Thyroid gland (tissue), 4 donors: ENCODE data around the gene MRPS9. TPM values are rescaled to one million over a fixed set of nuclear protein-coding genes. Genes with fewer than 3 reads are reported as not detected.

Source experiments
- DNase-seq, 2 donors: peaks; one replicate each; pipeline ENCODE4 v3.0.0-alpha.2; 2019
- H3K27ac ChIP-seq, 3 donors: fragments of 200-600 bp; sonication (generic); 1 replicate in 2 of 3; 2 replicates in 1 of 3; pipeline ENCODE4 v1.5.1; 2016 to 2019; ENCODE audit warnings: mild to moderate bottlenecking in 1 of 3, moderate library complexity in 1 of 3
- H3K27me3 ChIP-seq: fragments of 200-600 bp; sonication (generic); one replicate; pipeline ENCODE4 v1.5.1; 2019
- H3K36me3 ChIP-seq, 2 donors: fragments of 200-600 bp; sonication (generic); one replicate each; pipeline ENCODE4 v1.5.1; 2016 to 2019
- H3K4me1 ChIP-seq, 2 donors: fragments of 200-600 bp; sonication (generic); one replicate each; pipeline ENCODE4 v1.5.1; 2017 to 2019
- H3K4me3 ChIP-seq, 3 donors: fragments of 200-600 bp; sonication (generic); replicated peaks in 1 of 3; 1 replicate in 2 of 3; 2 replicates in 1 of 3; pipeline ENCODE4 v1.5.1; 2016; ENCODE audit warnings: mild to moderate bottlenecking in 1 of 3
- H3K9me3 ChIP-seq: fragments of 200-600 bp; sonication (generic); one replicate; pipeline ENCODE4 v1.5.1; 2017
- CTCF ChIP-seq, 6 experiments: fragments of 200-600 bp in 3 of 6; fragments of 450-650 bp in 3 of 6; sonication (generic) in 3 of 6; IDR thresholded peaks; one replicate each; pipeline ENCODE4 v1.5.1; 2016 to 2019; ENCODE audit warnings: antibody characterized with exemption in 6 of 6, mild to moderate bottlenecking in 2 of 6, inconsistent platforms in 1 of 6, moderate library complexity in 1 of 6
- POLR2A ChIP-seq, 2 donors: fragments of 450-650 bp; IDR thresholded peaks; one replicate each; pipeline ENCODE4 v1.6.1; 2017; ENCODE audit warnings: antibody characterized with exemption in 2 of 2, mild to moderate bottlenecking in 2 of 2, moderate library complexity in 1 of 2
- WGBS, 2 donors: methylation state at CpG; one replicate each; pipeline ENCODE4 v1.1.5; 2017; 5-methylcytosine and 5-hydroxymethylcytosine counted together
- intact Hi-C: fragments of 100-400 bp; cut with DNase I; formaldehyde crosslinking; loops from one replicate; pipeline ENCODE4 v1.15.1; 2023
- total RNA-seq, 4 donors: library from RNA; depleted of rRNA; stranded (reverse); fragments of >200 nt; gene quantifications; one replicate each; pipeline ENCODE4 v1.2.3, GENCODE V29; 2016

The MRPS9 gene
- total RNA-seq, 4 donors from 2014 or later: 20.1 to 26.5 (median 21.5) TPM

GRCh38 chr2:105056245-105056644 is 18.4 kb downstream of the MRPS9 start:
- H3K4me1 ChIP-seq: peaks cover 9 to 13% of the 10 kb centered on the region in 2 donors
- H3K27me3 ChIP-seq: no peaks in the 10 kb centered on the region
- no peaks in the 10 kb centered on the region for H3K9me3 ChIP-seq
- no peaks in the 10 kb centered on the region for H3K36me3 ChIP-seq
- WGBS, 2 donors: 80 to 96% methylated on average over 3 of the region's 3 CpGs
- H3K4me3 ChIP-seq: no peak overlapping the region
- H3K27ac ChIP-seq: no peak overlapping the region
- TF ChIP-seq POLR2A (IDR thresholded peaks at IDR 0.05) (no peak), CTCF (IDR thresholded peaks at IDR 0.05) (no peak)
- no peak for DNase-seq
- intact Hi-C loops: no loop called here

- intact Hi-C loops: no loop called here
- Histone ChIP-seq H3K27me3 (no peaks in the 10 kb centered on the region), H3K4me1 (peaks cover 9 to 13% of the 10 kb centered on the region in 2 donors), H3K27ac (no peak overlapping the region), H3K4me3 (no peak overlapping the region), H3K9me3 (no peaks in the 10 kb centered on the region), H3K36me3 (no peaks in the 10 kb centered on the region)
- WGBS, 2 donors: 20 to 56% methylated on average over 1 of the region's 1 CpG
- TF ChIP-seq CTCF (IDR thresholded peaks at IDR 0.05): no peak
- no peak for TF ChIP-seq POLR2A (IDR thresholded peaks at IDR 0.05)
- no peak for DNase-seq
These were observed 19.1 kb downstream of the MRPS9 start for GRCh38 chr2:105057005-105057404.

GRCh38 chr2:105061560-105061959 is 23.7 kb downstream of the MRPS9 start:
- H3K27me3 ChIP-seq: no peaks in the 10 kb centered on the region
- TF ChIP-seq CTCF (IDR thresholded peaks at IDR 0.05): no peak
- no peak for TF ChIP-seq POLR2A (IDR thresholded peaks at IDR 0.05)
- no peak for DNase-seq
- 94% methylated on average over 3 of the region's 3 CpGs for WGBS, 2 donors
- peaks cover 9 to 10% of the 10 kb centered on the region in 2 donors for H3K4me1 ChIP-seq
- H3K9me3 ChIP-seq: no peaks in the 10 kb centered on the region
- no peak overlapping the region for H3K4me3 ChIP-seq
- H3K36me3 ChIP-seq: no peaks in the 10 kb centered on the region
- intact Hi-C loops: no loop called here
- H3K27ac ChIP-seq: no peak overlapping the region

GRCh38 chr2:105062158-105062557 is 24.3 kb downstream of the MRPS9 start:
- intact Hi-C loops: no loop called here
- DNase-seq: no peak
- Histone ChIP-seq H3K4me3 (no peak overlapping the region), H3K27ac (no peak overlapping the region), H3K9me3 (no peaks in the 10 kb centered on the region), H3K27me3 (no peaks in the 10 kb centered on the region), H3K36me3 (no peaks in the 10 kb centered on the region), H3K4me1 (peaks cover 4% of the 10 kb centered on the region in 2 donors)
- WGBS, 2 donors: 94 to 96% methylated on average over 5 of the region's 5 CpGs
- TF ChIP-seq CTCF (IDR thresholded peaks at IDR 0.05): no peak
- TF ChIP-seq POLR2A (IDR thresholded peaks at IDR 0.05): no peak

- WGBS, 2 donors: 96 to 98% methylated on average over 1 of the region's 1 CpG
- no peak for TF ChIP-seq CTCF (IDR thresholded peaks at IDR 0.05)
- no peak for TF ChIP-seq POLR2A (IDR thresholded peaks at IDR 0.05)
- Histone ChIP-seq H3K9me3 (no peaks in the 10 kb centered on the region), H3K27ac (no peak overlapping the region), H3K36me3 (no peaks in the 10 kb centered on the region), H3K27me3 (no peaks in the 10 kb centered on the region), H3K4me1 (no peaks in the 10 kb centered on the region), H3K4me3 (no peak overlapping the region)
- DNase-seq: no peak
- intact Hi-C loops: no loop called here
These were observed 30.5 kb downstream of the MRPS9 start for GRCh38 chr2:105068387-105068786.
